ENCODE results near the gene PRM2.

The PRM2 gene, protein sequence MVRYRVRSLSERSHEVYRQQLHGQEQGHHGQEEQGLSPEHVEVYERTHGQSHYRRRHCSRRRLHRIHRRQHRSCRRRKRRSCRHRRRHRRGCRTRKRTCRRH

GRCh38 chr16:11276143-11276895, at the start of gene PRM2:
Gene PRM2 (minus strand): TSS chr16:11276480. CDS start chr16:11276370, 110 bp downstream.
- no peak for DNase-seq

DNA sequence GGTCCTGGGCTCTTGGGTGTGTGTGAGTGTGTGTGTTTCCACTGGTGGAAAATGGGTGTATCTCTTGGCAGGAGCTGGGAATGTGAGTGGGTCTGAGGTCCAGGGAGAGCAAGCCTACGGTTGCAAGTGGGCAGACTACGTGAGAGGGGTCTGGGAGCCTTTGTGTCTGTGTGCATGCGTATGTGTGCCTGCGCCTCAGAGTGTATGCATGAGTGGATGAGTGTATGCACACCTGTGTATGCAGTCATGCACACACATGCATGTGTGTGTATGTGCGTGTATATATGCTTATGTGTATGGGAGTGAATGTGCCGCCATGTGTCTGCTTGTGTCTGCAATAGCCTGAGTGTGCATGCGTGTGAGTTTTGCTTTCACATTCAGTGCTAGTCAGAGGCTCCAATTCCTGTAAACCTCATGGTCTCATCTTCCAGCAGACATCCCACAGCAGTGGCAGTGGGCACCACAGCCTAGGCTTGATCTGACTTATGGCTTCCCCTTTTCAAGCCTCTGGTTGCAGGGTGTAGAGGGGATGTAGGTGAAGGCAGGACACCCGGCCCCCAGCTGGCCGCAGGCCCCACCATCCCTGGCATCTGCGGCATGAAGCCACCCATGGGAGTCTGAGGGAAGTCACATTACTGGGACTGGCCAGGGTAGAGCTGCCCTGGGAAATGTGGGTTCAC, 49.3 kb upstream of the PRM2 start:
- DNase-seq: no peak

- no peak for DNase-seq
Observed at GRCh38 chr16:11323551-11324336, 47.5 kb upstream of the PRM2 start.

- no peak for DNase-seq
Observed at GRCh38 chr16:11322823-11323222, 46.5 kb upstream of the PRM2 start.

DNA sequence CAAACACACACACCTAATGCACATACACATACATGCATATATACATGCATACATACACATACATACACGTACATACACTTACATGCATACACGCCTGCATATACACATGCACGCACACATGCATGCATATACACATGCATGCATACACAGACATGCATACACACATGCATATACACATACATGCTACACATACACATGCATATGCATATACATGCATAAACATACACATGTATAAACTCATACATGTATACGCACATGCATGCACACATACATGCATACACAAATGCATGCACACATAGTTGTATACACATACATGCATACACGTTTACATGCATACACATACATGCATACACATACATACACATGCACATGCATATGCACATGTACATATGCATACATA, 45.4 kb upstream of the PRM2 start:
- DNase-seq: no peak

DNA sequence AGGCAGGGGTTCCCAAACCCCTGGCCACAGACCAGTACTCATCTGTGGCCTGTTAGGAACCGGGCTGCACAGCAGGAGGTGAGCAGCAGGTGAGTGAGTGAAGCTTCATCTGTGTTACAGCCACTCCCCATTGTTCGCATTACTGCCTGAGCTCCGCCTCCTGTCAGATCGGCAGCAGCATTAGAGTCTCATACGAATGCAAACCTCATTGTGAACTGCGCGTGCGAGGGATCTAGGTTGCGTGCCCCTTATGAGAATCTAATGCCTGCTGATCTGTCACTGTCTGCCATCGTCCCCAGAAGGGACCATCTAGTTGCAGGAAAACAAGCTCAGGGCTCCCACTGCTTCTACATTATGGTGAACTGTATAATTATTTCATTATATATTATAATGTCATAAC, 43.9 kb upstream of the PRM2 start:
- no peak for DNase-seq

DNA sequence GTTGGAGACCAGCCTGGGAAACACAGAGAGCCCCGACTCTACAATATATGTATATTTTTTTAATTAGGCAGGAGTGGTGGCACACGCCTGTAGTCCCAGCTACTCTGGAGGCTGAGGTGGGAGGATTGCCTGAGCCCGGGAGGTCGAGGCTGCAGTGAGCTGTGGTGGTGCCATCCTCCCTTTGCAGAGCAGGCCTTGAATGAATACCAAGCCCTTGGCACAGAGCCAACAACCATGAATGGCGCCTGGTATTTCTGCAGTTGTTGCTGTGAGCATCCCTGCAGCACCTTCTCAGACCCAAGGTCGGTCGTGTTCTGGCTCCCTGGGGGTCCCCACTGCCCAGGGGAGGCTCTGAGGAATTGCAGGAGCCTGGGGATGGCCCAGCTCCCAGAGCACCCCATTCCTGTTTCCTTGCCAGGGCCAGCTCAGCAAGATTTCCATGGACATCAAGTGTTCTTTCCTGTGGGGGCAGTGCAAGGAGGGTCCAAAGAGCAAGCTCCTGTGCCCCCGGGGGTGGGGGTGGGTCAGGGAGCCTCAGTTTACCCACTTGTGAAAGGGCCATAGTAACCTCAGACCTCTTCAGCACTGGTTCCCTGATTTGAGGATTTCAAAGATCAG, 43.4 kb upstream of the PRM2 start:
- no peak for DNase-seq

DNA sequence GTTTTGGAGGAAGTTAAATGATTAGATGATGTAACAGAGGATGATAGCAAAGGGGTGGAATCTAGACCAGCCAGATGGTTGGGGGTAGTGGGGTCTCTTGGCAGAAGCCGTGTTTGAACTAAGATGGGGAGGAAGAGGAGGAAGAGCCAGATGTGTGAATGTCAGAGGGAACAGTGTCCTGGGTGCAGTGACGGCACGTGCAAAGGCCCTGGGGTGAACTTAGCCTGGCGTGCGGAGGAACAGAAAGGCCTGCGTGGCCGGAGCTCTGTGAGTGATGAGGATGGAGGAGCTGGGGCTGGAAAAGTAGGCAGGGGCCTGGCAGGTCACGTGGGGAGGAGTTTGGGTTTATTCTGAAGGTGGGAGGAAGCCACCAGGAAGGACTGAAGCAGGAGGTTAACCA, 42.5 kb upstream of the PRM2 start:
- no peak for DNase-seq

DNA sequence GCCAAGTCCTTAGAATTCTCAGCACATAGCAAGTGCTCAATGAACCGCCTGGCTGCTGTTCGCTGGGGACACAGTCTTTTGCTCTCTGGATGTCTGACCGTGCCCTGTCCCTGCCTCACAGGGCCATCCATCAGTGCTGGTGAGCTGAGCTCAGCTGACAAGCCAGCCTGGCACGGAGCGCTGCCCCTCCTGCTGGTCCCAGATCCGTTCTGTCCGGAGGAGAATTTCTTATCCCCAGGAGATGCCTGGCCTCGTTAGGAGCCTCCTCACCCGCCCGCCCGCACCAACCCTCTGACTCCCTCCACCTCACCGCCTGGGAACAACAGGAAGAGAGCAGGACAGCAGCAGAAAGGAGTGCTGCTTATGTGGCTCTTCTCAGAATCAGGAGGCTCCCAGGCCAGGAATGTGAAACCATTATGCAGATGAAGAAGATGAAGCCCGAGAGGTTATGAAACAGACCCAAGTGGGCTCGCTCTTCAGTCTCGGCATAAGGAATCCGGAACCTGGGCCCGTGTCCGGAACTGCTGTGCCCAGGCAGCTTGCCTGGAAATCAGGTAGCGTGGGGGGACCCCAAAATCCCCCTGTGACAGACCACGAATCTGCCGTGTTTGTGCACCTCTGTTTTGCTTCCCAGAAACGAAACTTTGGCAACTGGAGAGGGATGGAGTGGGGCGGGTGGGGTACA, 40.2 kb upstream of the PRM2 start:
- no peak for DNase-seq

- DNase-seq: no peak
Observed at GRCh38 chr16:11315510-11315909, 39.2 kb upstream of the PRM2 start.

DNA sequence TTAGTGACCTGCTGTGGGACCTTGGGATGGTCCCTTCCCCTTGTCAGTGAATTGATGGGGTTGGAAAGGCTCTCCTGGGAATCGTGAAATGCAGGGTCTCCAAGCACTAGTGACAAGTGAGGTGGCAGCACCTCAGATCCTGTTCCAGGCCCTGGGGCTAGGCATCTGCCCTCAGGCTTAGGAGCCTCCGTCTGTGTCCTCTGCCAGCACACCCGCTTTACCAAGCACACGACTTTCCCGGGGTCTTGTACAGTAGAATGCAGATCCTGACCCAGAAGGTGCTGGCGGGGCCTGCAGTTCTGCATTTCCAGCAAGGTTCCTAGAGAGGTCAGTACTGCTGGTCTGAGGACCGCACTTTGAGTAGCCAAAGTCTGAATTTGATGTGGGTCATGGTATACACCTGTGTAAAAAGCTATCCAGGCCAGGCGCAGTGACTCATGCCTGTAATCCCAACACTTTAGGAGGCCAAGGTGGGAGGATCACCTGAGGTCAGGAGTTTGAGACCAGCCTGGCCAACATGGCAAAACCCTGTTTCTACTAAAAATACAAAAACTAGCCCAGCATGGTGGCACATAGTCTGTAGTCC, 38.1 kb upstream of the PRM2 start:
- no peak for DNase-seq

DNA sequence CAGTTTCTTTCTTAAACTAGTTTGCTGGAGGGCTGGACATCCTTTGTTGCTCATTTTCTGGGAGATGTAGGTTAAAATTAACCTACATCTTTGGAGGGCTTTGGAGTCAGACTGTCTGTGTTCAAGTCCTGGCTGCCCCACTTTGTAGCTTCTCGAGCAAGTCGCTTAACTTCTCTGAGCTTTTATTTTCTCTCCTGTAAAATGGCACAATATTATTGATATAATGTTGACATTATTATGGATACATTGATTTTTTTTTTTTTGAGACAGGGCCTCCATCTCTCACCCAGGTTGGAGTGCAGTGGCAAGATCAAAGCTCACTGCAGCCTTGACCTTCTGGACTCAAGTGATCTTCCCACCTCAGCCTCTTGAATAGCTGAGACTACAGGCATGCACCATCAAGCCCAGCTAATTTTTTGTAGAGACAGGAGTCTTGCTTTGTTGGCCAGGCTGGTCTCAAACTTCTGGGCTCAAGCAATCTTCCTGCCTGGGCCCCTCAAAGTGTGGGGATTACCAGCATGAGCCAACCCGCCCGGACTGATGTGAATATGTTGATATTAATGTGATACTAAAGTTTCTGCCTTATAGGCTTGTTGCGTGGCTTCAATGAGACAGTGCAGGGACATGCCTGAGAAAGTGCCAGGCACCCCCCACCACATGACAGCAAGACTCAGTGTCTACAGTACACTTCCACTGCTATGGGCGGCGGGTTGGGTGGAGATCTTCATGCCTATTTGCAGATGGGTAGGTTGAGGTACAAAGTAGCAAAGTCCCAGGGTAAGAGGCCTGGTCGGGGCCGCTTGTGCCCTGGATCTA, 37.4 kb upstream of the PRM2 start:
- DNase-seq: no peak

DNA sequence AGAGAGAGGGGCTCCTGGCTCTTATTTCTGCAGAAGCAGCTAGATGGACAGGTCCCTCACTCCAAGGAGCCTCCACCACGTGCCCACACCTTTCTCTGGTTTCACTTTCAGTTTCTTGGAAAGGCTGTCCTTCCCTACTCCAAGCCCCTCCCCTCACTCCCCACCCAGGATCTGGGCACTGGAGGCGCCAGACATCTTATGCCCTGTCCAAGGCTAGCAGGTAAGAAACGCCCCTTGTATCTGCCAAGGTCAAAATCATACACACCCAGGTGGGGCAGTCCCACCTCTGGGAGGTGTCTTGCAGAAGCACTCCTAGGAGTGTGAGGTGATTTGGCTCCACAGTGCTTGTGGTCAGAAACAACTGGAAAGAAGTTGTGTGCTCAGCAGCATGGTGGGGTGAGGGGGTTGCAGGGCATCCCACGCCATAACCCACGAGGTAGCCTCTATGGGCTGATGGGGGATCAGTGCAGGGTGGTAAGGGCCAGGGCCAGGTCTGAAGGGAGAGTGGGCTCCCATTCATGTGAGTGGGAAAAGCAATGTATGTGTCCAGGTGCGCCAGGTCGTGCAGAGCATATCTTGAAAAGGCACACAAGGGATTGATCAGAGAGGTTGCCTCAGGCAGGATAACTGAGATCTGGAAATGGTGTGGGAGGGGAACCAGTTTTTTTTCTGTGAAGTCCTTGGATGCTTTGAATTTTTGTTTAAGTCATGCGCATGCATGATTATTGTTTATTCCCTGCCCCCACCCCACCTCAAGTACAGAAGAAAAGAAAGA, 36.6 kb upstream of the PRM2 start:
- DNase-seq: peak; percentile 51

DNA sequence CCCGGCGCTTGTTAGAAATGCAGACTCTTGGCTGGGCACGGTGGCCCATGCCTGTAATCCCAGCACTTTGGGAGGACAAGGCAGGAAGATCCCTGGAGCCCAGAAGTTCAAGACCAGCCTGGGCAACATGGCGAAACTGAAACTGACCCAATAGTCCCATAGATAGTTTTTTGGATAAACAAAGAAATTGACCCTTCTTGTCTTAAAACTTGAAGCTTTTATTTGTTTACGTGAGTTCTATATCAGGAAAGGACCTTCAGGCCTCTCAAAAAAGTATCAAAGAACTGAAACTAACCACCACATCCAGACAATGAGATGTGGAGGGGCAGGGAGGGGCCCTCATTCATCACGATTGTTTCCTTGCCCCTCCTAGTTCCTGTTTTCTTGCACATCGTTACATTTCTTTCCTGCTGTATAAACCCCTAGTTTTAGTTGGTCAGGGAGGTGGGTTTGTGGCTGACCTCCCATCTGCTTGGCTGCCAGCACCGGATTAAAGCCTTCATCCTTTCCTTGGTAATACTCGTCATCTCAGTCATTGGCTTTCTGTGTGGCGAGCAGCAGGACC, 34.8 kb upstream of the PRM2 start:
- peak; percentile 54 for DNase-seq

- no peak for DNase-seq
Observed at GRCh38 chr16:11310634-11310977, 34.3 kb upstream of the PRM2 start.

GRCh38 chr16:11309895-11310633, 33.8 kb upstream of the PRM2 start:
- no peak for DNase-seq

- DNase-seq: no peak
Observed at GRCh38 chr16:11308493-11309283, 32.4 kb upstream of the PRM2 start.
